GM21447 (cell line): ENCODE results near the gene SLC25A13.
A peak's percentile ranks its signal among the peaks of the same experiment; 100 is the strongest.
"Not testable (repeated sequence)": the region's sequence is repeated elsewhere in the genome, so short reads cannot be mapped to it uniquely, and the experiment has no call there.

Experiments used
- ATAC-seq: cut with Tn5 transposase; IDR thresholded peaks from one replicate; pipeline ENCODE4 v1.9.1; 2021; ENCODE audit not compliant: unreplicated experiment

The SLC25A13 gene

DNA sequence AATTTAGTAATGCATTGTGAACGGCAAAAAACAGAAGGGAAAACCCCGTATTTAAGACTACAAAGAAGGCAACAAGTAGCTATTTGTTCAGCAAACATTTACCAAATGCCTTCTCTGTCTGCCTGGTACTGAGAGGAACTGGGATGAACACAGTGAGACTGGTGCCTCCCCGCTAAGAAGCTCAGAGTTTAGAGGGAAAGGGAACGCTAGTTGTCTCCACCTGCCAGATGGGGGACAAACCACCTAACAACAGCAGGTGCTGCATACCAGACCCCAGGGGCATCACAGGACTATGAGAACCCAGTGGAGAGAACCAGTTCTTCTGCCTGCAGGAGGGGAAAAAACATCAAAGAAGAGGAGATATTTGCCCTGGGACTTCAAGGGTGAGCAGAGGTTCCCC lies 147.1 kb downstream of the SLC25A13 start:
- ATAC-seq, result no peak

GRCh38 chr7:96173781-96174180 lies 148.1 kb downstream of the SLC25A13 start:
- ATAC-seq, result no peak

- no peak for ATAC-seq
Observed at GRCh38 chr7:96169439-96169838, 152.5 kb downstream of the SLC25A13 start.

DNA sequence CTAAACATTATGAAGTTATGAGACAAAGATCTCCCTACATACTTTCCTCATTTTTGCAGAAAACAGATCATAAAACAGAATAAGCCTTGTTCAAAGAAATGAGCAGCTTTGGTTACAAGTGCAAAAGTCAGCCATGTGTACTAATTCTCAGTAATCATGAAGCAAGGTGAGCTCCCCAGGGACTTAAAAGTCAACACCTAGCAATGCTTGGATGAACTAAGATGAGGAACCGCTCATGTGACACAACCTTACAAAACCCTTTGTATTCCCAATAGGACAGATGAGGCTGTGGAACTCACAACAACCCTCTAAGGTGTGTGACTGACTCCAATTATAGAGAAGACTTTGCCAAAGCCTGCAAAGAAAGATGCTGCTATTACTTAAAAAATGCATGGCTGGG lies 154.5 kb downstream of the SLC25A13 start:
- peak; percentile 72 for ATAC-seq

DNA sequence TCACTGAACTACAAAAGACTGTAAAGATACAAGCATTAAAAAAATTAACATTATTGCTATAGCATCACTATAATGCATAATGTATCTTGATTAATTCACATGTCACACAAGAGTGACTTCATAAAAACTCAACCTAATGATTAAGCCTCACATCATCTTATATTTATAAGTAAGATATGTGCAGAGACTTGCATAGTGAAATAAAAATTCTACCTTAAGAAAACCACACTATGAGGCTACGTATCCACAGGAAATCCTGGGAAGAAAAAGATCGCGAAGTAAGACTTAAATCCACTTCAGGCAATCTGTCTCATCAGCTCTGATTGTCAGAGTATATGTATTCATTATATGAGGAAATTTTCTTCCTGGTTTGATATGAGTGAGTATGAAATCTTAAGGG lies 160.0 kb downstream of the SLC25A13 start:
- no peak for ATAC-seq

DNA sequence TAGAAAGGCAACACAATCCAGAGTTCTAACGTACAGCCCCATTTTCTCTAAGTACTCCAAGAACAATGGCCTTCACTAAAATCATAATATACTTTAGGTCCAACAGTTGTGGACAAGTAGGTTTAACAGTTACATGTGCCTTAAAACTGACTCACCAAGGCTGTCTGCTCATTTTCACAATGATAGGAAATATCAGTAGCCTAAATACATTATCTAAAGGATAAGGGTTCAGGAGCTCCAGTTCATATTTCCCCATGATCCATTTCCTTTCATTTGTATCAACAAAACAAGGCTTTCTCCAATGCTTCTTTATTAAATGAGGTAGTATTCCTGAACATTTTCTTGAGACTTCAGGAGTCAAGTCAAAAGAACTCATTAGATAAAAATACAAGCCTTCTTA lies 164.0 kb downstream of the SLC25A13 start:
- no peak for ATAC-seq

DNA sequence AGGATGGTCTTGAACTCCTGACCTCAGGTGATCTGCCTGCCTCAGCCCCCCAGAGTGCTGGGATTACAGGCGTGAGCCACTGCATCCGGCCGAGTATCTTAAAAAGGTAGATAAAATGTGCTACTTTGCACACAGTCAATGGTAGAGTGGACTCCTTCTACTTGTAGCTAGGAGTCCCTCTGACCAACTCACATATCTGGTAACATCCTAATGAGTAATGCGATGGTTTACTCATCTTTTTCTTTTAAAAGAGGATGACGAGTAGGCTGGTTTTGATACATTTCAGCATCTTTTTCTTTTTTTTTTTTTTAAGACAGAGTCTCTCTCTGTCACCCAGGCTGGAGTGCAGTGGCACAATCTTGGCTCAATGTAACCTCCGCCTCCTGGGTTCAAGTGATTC lies 167.4 kb downstream of the SLC25A13 start:
- not testable (repeated sequence) for ATAC-seq

DNA sequence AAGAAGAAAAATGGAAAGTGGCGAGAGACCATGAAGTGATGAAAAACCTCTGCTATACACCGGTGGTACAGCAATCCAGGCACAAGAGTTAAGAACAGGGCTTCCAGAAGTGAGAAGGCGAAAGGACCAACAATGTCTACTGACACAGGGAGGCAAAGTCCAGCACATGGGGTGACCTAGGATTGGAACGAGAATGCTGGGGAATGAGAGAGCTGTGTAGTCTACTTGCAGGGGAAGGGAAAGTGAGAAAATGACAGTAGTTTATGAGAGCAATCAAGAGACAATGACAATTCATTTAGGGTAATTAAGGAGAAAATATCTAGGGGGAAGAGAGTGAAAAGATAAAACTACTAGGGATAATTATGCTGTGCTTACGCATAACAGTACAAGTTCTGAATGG lies 169.2 kb downstream of the SLC25A13 start:
- no peak for ATAC-seq

- no peak for ATAC-seq
Observed at GRCh38 chr7:96151889-96152288, 170.0 kb downstream of the SLC25A13 start.

GRCh38 chr7:96144260-96144526 lies 177.7 kb downstream of the SLC25A13 start:
- no peak for ATAC-seq

DNA sequence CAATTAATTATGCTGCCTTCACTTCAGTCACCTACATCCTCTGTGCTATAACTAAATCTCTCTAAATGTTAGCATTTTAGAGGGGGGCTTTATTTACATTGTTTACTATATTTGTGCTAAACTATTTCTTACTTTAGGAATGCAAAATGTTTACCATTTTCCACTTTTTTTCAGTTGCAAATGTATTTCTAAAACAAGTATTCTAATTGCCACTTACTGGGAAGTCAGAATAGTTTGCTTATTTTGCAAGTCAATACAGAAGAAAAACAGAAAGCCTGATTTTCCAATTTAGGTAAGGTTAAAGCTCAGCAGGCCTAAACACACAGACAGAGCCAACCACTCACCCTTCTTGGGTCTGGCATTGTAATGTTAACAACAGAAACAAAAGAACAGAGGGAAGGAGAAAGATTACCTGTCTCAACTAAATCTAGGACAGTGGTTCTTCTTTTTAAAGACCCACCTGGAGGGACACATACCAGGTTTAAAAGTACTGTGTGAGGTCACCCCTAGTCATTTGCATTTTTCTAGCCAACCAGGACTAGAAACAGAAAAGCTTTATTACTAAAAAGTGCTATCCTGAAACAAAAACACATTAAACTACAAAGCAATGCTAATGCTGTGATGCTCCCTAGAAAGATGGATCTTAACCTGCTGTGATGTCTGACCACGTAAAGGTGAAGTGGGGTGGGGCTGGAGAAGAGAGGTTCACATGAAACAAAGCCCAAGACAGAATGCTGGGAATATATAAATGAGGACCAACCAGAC lies 178.2 kb downstream of the SLC25A13 start:
- no peak for ATAC-seq

GRCh38 chr7:96136600-96137239 lies 185.2 kb downstream of the SLC25A13 start:
- ATAC-seq, result no peak

- ATAC-seq, result no peak
Observed at GRCh38 chr7:96135241-96135640, 186.7 kb downstream of the SLC25A13 start.

GRCh38 chr7:96131525-96131924 lies 190.4 kb downstream of the SLC25A13 start:
- ATAC-seq, result no peak

DNA sequence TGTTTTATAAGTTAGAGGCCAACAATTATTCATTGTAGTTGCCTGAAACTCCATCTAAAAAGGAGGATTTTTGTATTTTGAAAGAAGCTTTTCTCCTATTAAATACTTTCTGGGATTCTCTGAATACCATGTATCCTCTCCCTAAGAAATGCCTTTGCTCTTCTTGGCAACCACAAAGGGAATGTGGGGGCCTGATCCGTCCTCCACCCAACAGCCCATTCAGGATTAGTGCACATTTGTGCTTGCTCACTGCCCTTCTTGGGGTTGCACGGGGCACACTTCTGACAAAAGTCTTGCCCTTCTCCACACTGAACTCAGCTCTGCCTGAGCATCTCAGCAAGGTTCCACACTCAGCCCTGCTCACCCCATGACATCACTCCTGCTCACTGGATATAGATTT lies 194.2 kb downstream of the SLC25A13 start:
- no peak for ATAC-seq

- no peak for ATAC-seq
Observed at GRCh38 chr7:96126382-96126781, 195.5 kb downstream of the SLC25A13 start.

GRCh38 chr7:96122746-96123145 lies 199.2 kb downstream of the SLC25A13 start:
- no peak for ATAC-seq

- no peak for ATAC-seq
Observed at GRCh38 chr7:96121752-96122151, 200.1 kb downstream of the SLC25A13 start.

- ATAC-seq, result no peak
Observed at GRCh38 chr7:96120445-96121225, 201.3 kb downstream of the SLC25A13 start.

GRCh38 chr7:96118449-96119001 lies 203.4 kb downstream of the SLC25A13 start:
- ATAC-seq, result no peak

GRCh38 chr7:96116173-96116572 lies 205.7 kb downstream of the SLC25A13 start:
- no peak for ATAC-seq

- ATAC-seq, result no peak
Observed at GRCh38 chr7:96114190-96114589, 207.7 kb downstream of the SLC25A13 start.
